Stimulated activated CD8-positive, alpha-beta memory T cell treated with anti-CD3 and anti-CD28 coated beads, Interleukin-15, amount 100 ng/mL, for 48 hours (primary cell): ENCODE results near the gene NFATC1.

ENCODE experiments used
- DNase-seq, 2 donors: peaks; one replicate each; pipeline ENCODE4 v3.0.0-alpha.2; 2020; ENCODE audit warnings: low read depth in 2 of 2

Gene NFATC1

DNA sequence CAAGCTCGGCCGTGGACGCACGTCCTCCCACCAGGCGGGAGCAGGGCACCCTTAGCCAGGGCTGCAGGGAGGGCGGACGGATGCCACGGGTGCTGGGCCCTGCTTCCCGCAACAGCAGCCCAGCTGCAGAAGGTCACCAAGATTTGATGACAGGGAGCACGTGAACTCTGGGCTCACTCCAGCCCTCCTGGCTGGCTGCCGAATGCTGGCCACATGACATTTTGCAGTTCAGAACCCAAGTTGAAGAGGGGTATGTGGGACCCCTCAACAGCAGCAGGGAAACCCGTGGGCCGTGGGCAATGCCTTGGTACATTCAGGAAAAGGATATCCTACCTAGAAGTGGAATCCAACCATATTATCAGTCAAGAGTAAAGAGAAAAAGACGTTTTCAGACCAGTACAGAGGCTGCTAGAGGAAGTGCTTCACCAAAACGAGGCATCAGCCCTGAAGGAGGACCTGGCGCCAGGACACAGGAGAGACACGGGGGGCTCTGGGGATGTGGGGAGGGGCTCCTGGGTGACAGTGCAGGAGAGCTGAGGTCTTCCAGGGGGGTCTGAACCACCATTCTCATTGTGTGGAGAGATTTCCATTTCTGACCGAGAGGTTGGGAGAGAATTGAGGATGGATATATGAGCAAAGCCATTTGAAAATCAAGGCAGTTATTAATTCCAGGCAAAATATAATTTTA is 176.5 kb downstream of the NFATC1 start:
- DNase-seq, result no peak

DNA sequence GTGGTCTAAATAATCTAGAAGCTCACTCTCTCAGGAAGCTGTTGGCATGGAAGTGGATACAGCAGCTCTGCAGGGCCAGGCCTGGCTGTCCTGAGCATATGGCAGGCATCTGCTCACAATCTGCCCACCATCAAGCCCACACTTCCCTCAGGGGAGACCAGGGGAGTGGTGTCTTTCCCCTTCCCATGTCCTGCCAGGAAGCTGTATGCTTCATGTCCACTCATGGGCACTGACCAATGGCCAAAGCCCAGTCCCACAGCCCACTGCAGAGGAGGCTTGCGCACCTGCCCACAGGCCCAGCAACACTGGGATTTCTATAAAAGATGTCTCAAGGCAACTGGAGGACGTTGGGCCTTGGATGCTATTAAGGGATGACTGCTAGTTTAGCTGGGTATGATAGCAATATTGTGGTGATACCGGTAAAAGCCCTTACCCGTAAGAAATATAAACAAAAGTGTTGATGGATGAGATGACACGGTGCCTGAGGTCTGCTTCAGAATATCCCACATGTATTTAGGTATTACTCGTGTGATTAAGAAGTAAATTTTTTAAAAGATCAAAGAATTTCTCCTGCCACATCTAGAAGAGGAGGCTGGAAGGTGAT is 177.2 kb downstream of the NFATC1 start:
- DNase-seq, result no peak

DNA sequence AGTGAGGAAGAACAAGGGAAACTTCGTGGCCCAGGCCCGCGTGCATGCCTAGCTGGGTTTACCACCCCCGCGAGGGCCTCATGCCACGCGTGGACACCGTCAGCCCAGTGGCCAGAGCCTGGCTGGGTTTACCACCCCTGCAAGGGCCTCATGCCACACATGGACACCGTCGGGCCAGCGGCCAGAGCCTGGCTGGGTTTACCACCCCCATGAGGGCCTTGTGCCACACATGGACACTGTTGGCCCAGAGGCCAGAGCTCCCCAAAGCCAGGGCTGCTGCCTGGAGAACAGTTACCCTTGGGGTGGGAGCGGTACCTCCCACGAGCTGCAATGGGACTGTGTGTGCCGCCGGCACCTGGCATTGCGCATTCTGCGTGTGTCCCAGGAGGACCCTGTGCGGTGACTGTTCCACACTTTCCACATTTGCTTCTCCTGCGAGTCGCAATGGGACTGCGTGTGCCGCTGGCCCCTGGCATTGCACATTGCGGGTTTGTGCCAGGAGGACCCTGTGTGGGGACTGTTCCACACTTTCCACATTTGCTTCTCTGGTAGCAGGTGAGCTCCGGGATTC is 178.3 kb downstream of the NFATC1 start:
- no peak for DNase-seq

DNA sequence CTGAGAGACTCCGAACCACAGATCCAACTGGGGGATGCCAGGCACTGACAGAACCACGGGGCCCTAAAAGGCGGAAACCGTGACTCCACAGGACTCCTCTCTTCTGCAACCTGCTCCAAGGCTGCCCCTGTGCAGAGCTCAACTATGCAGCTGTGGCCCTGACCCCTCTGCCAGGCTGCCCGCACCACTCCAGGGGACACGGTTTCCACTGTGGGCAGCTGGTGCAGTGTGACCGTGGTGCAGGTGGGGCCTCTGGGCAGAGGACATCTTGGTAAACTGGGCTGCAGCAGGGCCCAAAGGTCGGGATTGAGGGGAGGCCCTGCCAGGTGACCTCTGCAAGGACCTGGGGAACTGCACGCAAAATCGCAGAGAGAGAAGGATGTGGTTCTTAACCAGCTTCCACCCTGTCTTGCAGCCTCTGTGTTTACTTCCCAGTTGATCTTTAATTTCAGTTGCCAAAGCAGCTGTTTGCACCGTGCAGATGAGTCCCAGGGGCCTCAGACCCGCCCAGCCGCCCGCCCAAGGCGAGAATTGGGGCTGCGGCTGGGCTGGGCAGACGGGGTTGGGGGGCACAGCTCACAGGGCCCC is 179.3 kb downstream of the NFATC1 start:
- DNase-seq, result no peak

DNA sequence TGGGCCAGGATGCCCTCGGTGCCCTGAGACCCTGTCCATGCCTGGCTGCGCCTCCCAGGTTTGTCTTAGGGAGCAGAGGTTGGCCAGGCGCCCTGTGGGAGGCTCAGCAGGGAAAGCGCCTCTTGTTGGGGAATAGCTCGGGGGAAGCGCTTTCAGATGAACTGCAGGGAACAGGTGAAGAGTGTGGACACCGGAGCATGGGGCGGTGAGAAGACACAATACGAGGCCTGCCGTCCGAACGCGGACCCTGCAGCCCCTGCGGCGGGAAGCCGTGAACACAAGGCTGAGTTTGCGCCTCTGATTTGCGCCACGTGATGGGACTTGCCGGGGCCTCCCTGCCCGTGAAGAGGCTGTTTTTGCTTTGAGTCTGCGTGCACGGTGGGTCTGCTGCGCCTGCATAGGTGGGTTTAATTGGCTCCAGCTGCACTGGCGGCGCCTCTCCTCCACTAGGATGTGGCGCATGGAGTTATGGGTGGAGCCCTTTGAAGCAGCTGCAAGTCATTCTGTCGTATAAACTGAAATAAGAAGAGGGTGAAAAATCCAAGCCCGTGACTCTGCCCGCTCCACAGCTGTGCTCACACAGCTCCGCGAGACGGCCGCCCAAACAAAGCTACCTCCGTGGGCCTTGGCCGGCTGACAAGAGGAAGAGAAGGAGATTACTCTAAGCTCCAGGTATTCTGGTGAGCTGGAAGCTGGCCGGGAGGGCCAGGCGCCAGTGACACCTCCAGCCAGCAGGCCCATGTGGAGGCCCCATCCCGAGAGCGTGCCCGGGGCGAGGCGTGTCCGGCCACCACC is 180.4 kb downstream of the NFATC1 start:
- no peak for DNase-seq

DNA sequence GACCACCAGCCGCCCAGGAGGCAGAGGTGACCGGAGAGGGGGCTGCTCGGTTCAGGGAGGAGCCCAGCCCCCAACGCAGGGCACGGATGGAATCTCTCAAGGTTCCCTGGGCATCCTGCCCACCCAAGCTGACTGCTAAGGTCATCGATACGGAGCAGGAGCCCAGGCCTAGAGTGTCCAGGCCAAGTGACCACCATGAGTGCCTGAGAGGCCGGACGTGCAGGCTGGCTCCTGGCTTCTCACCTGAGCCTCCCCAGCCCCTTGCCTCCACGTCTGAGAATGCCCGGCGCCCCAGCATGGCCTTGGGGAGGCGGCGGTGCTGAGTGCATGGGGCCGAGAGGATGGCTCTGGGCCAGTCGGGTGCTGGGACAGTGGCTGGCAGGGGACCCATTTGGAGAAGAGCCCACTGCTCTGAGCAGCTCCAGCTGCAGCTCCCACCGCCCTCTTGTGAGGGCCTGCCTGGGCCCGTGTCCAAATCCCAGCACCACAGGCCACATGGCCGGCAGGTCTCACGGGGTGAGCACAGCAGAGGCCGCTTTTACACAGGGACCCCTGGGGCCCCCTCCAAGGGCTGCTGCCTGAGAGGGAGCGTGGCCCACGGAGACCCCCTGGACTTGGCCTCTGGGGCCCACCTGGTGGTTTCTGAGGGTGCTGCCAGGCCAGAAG is 181.1 kb downstream of the NFATC1 start:
- DNase-seq, result no peak

DNA sequence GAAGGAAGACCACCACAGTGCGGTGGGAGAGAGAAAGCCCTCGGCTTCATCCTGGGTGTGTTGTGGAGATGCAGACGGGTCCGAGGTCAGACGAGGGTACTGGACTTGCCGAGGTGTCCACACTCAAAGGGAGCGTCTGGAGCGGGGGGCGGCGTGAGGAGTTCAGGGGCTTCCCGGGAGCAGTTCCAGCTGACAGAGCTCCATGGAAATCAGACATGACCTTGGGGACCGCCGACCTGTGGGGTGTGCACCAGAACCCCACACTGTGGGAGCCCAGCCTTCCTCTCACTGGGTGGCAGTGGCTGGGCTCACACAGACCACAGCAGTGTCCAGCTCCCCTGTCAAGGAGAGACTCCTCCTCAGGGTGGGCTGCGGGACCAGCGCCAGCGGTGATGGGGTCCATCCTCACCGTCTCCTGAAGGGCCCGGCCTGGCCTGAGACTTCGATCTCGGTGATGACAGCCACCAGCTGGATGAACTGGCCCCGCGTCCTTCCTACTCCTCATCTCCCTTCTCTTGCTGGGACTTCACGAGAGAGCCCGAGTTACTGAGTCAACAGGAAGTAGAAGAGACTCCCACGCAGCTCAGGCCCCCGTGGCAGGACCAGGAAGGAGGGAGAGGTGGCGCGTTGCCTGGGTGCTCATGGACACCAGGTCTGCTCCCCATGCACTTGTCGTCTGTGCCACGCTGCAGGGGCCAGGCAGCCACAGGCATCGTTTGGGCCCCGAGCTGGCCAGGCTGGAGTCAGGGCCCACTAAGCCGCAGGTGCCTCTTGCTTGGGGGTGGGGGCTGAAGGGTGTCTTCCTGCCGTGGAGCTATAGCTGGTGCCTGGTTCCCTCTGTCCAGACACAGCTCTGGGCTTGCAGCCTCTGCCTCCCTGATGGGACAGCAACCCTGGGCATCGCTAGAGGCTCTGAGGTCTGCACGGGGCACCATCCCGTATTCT is 182.0 kb downstream of the NFATC1 start:
- DNase-seq, result no peak

DNA sequence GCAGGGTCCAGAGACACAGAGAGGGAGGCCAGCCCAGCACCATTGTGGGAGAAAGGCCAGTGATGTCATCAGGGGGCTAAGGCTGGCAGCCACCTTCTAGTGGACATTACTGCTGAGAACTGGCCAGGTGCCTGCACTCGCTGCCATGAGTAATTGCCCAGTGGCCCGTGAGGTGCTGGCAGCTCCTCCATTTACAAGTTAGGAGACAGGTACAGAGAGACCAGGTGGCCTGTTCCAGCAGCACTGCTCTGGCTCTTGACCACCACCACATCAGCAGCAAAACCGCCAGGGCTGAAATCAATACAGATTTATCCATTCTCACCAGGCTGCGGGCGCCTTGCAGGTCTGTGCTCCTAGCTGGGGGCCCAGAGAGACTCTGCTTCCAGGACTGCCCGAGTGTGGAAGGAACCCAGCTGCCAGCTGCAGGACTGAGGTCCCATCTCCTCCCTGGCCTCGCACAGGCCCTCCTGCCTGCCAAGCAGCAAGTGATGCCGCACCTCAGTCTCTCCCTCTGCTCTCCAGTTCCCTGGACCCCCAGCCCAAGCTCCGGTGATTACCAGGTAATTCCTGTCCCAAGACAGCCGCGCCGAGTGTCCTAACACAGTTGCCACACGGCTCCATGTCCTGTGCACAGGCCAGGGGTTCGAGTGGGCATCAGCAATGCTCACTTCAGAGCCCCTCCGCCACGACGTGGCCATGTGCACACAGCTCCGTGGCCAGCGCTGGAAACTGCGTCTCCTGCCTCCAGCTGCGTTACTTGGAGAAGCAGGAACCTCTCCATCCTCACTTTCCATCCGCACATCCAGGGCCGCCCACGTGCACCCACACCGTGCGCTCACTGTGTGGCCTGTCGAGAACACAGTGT is 182.9 kb downstream of the NFATC1 start:
- DNase-seq, result no peak
